CD4-positive, alpha-beta T cell (primary cell): ENCODE data around the gene YARS1. TPM values are rescaled to one million over a fixed set of nuclear protein-coding genes. Genes with fewer than 3 reads are reported as not detected.

Experiments
- ATAC-seq: fragments of 200-7000 bp; cut with Tn5 transposase; one replicate; pipeline ENCODE4 v1.10.0; 2022; ENCODE audit warnings: mild to moderate bottlenecking; ENCODE audit not compliant: poor library complexity
- CTCF ChIA-PET: fragments of 350-600 bp; sonication (Branson Sonifier 250); formaldehyde crosslinking; loops from one replicate; lab custom pipeline; 2021; ENCODE audit warnings: antibody characterized with exemption, inconsistent platforms; lab: Charles Lee
- POLR2A ChIA-PET: fragments of 350-600 bp; sonication (Branson Sonifier 250); formaldehyde crosslinking; loops from one replicate; lab custom pipeline; 2021; ENCODE audit warnings: antibody characterized with exemption, inconsistent platforms; lab: Charles Lee
- DNase-seq, 14 experiments: peaks; one replicate each; pipeline ENCODE4 v3.0.0-alpha.2; 2013 to 2020; ENCODE audit warnings: mixed read lengths in 2 of 14
- H3K27ac ChIP-seq, 2 donors: one replicate each; pipeline versions ENCODE4 v1.5.1 to v1.7.0; 2013; ENCODE audit warnings: low read length in 2 of 2, low read depth in 1 of 2, mild to moderate bottlenecking in 1 of 2
- H3K27me3 ChIP-seq, 2 experiments: 1 replicate in 1 of 2; 2 replicates in 1 of 2; pipeline versions ENCODE4 v1.6.1 to v1.7.0; 2013; ENCODE audit warnings: low read length in 2 of 2, control low read depth in 1 of 2, mild to moderate bottlenecking in 1 of 2, moderate library complexity in 1 of 2; ENCODE audit not compliant: insufficient read depth in 2 of 2, control insufficient read depth in 1 of 2
- H3K36me3 ChIP-seq: one replicate; pipeline ENCODE4 v1.6.1; 2013; ENCODE audit warnings: low read length, control low read depth; ENCODE audit not compliant: insufficient read depth
- H3K4me1 ChIP-seq: one replicate; pipeline ENCODE4 v1.6.1; 2013; ENCODE audit warnings: low read length, control low read depth; ENCODE audit not compliant: insufficient read depth
- H3K4me3 ChIP-seq: one replicate; pipeline ENCODE4 v1.5.1; 2013; ENCODE audit warnings: mild to moderate bottlenecking, low read length, moderate library complexity
- H3K9me3 ChIP-seq, 2 experiments: 1 replicate in 1 of 2; 2 replicates in 1 of 2; pipeline versions ENCODE4 v1.6.1 to v1.7.0; 2013; ENCODE audit warnings: low read length in 2 of 2, mild to moderate bottlenecking in 2 of 2, control low read depth in 1 of 2, moderate library complexity in 1 of 2; ENCODE audit not compliant: control insufficient read depth in 1 of 2, insufficient read depth in 1 of 2
- H3K27ac Mint-ChIP-seq: one replicate; pipeline ENCODE4 v1.8.0; 2020; ENCODE audit warnings: mixed read lengths
- H3K27me3 Mint-ChIP-seq: one replicate; pipeline ENCODE4 v1.8.0; 2021; ENCODE audit warnings: mixed read lengths
- H3K36me3 Mint-ChIP-seq: one replicate; pipeline ENCODE4 v1.8.0; 2021; ENCODE audit warnings: low read depth, mixed read lengths
- H3K4me1 Mint-ChIP-seq: one replicate; pipeline ENCODE4 v1.8.0; 2021; ENCODE audit warnings: low read depth, mixed read lengths
- H3K4me3 Mint-ChIP-seq: one replicate; pipeline ENCODE4 v1.8.0; 2020; ENCODE audit warnings: mild to moderate bottlenecking, mixed read lengths
- H3K9me3 Mint-ChIP-seq: one replicate; pipeline ENCODE4 v1.8.0; 2020; ENCODE audit warnings: mixed read lengths
- CTCF ChIP-seq: fragments of 200-600 bp; IDR thresholded peaks from one replicate; pipeline ENCODE4 v1.8.0; 2022; ENCODE audit warnings: antibody characterized with exemption, mild to moderate bottlenecking
- intact Hi-C, 2 experiments: fragments of 100-400 bp; cut with DNase I in 1 of 2; cut with micrococcal nuclease in 1 of 2; formaldehyde crosslinking; loops; one replicate each; pipeline versions ENCODE4 v1.15.1 to v1.9.0; 2023 to 2025; cut with DNase I, micrococcal nuclease
- total RNA-seq, 174 experiments: library from RNA in 2 of 174; stranded (reverse) in 2 of 174; gene quantifications; one replicate each; pipeline ENCODE4 v1.2.3 and lab custom pipeline; 2021 to 2026

The YARS1 gene
- total RNA-seq, 2 experiments from 2014 or later = 67.6 to 73.2 TPM

DNA sequence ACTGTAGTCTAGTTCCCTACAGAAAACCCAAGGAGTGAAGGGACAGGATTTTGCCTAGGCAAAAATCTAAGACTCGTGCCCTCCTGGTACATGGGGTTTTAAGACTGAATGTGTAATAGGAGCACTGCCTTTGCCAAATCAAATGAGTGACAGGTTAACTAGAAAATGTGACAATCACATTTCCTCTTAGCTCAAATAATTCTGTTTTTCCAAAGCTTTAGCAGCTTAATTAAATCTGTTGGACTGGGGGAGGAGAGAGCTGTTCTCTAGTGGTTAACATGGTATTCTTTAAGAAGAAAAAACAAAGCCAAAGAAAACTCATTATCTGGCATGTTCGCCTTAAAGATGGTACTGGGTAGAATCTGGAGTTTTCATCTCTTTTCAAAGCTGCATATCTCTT, 41.0 kb upstream of the YARS1 start:
- Mint-ChIP-seq H3K27ac (no peak overlapping the region), H3K4me1 (no peaks in the 10 kb centered on the region), H3K9me3 (no peaks in the 10 kb centered on the region), H3K27me3 (no peaks in the 10 kb centered on the region), H3K36me3 (peaks cover 84% of the 10 kb centered on the region), H3K4me3 (no peak overlapping the region)
- ChIA-PET POLR2A (no interaction called here), CTCF (no interaction called here)
- TF ChIP-seq CTCF = no peak
- no peak overlapping the region for H3K27ac ChIP-seq
- H3K36me3 ChIP-seq = peaks cover 66% of the 10 kb centered on the region
- ATAC-seq (no peak), DNase-seq (no peak)
- no peaks in the 10 kb centered on the region for H3K4me1 ChIP-seq
- H3K4me3 ChIP-seq = no peak overlapping the region
- no peaks in the 10 kb centered on the region for H3K9me3 ChIP-seq
- intact Hi-C loops = no loop called here
- H3K27me3 ChIP-seq = no peaks in the 10 kb centered on the region

DNA sequence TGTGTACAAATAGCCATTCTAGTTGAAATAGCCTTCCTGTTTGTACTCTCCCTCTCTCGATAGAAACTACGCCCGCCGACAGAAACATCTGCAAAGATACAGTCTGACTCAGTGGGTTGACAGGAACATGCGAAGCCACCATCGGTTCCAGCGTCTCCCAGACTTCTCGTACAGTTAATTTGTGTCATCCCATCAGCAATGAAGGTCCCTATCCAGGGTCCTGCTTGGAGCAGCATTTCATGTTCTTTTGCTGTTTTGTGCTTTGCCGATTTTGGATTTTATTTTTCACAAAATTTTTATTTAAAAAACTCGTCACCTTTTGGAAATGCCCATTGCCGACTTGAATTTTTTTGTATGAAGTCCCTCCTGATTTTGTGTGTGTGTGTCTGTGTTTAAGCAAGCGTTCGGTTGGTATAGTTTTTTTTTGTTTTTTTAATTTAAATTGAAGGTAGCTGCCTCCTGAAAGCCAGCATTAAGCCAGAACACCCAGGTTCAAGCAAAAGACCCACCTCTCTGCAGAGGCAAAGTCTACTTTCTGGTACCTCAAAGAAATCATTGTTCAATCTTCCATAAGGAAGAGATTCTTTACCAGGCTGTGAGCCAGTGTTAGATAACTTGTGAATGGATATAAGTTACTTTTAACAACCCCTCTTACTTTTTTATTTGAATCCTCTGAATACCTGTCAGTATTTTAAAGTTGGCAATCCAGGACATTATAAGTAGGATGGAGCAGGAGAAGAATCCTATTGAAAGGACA, 38.9 kb upstream of the YARS1 start:
- Histone ChIP-seq H3K27me3 (no peaks in the 10 kb centered on the region), H3K4me1 (no peaks in the 10 kb centered on the region), H3K36me3 (peaks cover 65% of the 10 kb centered on the region), H3K27ac (no peak overlapping the region), H3K4me3 (no peak overlapping the region), H3K9me3 (no peaks in the 10 kb centered on the region)
- Mint-ChIP-seq H3K27me3 (no peaks in the 10 kb centered on the region), H3K4me1 (no peaks in the 10 kb centered on the region), H3K9me3 (no peaks in the 10 kb centered on the region), H3K36me3 (peaks cover 76% of the 10 kb centered on the region), H3K4me3 (no peak overlapping the region), H3K27ac (no peak overlapping the region)
- intact Hi-C loops = no loop called here
- CTCF ChIA-PET = no interaction called here
- DNase-seq (no peak), ATAC-seq (no peak)
- POLR2A ChIA-PET = no interaction called here
- no peak for TF ChIP-seq CTCF

DNA sequence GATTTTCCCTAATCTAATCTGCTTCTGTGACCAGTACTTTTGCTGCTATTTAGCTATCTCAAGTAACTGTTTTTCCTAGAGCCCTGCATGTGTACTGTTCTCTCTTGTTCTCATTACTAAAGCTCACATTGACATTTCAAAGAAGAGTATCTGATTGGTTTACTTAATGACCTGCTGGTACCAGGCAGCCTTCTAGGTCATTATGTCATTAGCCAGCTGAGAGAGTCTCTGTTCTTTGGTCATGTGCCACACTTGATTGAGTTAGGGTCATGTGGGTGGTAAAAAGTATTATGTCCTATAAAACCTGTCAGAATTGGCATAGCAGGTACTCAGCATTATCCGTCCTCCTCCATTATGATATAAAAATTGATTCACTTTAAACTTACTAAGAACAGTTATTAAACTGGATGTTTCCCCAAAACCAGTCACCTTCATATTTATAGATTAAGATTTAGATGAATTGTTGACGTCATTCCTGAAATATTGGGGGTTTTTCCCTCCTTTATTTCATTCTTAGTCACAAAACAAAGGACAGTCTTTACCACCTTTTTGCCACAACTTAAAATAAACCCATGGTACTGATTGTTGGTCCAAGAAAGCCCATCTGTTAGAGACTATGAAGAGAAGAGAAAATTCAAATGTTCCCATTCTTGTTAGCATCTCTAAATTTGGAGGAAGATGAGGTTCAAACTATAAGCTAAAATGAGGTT, 31.4 kb upstream of the YARS1 start:
- Histone ChIP-seq H3K4me1 (no peaks in the 10 kb centered on the region), H3K27me3 (no peaks in the 10 kb centered on the region), H3K4me3 (no peak overlapping the region), H3K27ac (no peak overlapping the region), H3K9me3 (no peaks in the 10 kb centered on the region), H3K36me3 (peaks cover 40% of the 10 kb centered on the region)
- H3K9me3 Mint-ChIP-seq = no peaks in the 10 kb centered on the region
- intact Hi-C loops = no loop called here
- POLR2A ChIA-PET = no interaction called here
- H3K36me3 Mint-ChIP-seq = peaks cover 57% of the 10 kb centered on the region
- H3K4me3 Mint-ChIP-seq = no peak overlapping the region
- CTCF ChIA-PET = interaction anchor here (1.0 to 1.5 kb wide), 2 partner anchors 12 to 136 kb away, joined by 3 read pairs; no protein-coding TSS in a partner anchor
- H3K27ac Mint-ChIP-seq = no peak overlapping the region
- no peaks in the 10 kb centered on the region for H3K4me1 Mint-ChIP-seq
- no peak for ATAC-seq
- H3K27me3 Mint-ChIP-seq = no peaks in the 10 kb centered on the region
- no peak for DNase-seq
- TF ChIP-seq CTCF = no peak
